GM23338 (cell line): ENCODE results near the gene KLRC3. TPM values are rescaled to one million over a fixed set of nuclear protein-coding genes. Genes with fewer than 3 reads are reported as not detected.

Source experiments
- ATAC-seq: fragments of 200-7000 bp; cut with Tn5 transposase; 3 replicates; pipeline ENCODE4 v1.9.1; 2020
- DNase-seq: peaks from one replicate; pipeline ENCODE4 v3.0.0-alpha.2; 2015; ENCODE audit warnings: low spot score
- H2AFZ ChIP-seq: fragments of 200-600 bp; sonication (generic); 2 replicates; pipeline ENCODE4 v1.8.0; 2016; ENCODE audit warnings: antibody characterized with exemption, mild to moderate bottlenecking, moderate library complexity
- H3F3A ChIP-seq: fragments of 200-600 bp; sonication (generic); replicated peaks from 2 replicates; pipeline ENCODE4 v1.8.0; 2017; ENCODE audit warnings: antibody characterized with exemption, mixed run types, low read depth
- H3K27ac ChIP-seq: fragments of 200-600 bp; sonication (generic); 2 replicates; pipeline ENCODE4 v1.6.1; 2016; ENCODE audit warnings: low read depth
- H3K27me3 ChIP-seq: fragments of 200-600 bp; sonication (generic); 2 replicates; pipeline ENCODE4 v1.8.0; 2016; ENCODE audit warnings: mild to moderate bottlenecking, mixed run types, moderate library complexity; ENCODE audit not compliant: insufficient read depth
- H3K36me3 ChIP-seq: fragments of 200-600 bp; sonication (generic); 2 replicates; pipeline ENCODE4 v1.8.0; 2016; ENCODE audit warnings: mild to moderate bottlenecking; ENCODE audit not compliant: insufficient read depth
- H3K4me1 ChIP-seq: fragments of 200-600 bp; sonication (generic); 2 replicates; pipeline ENCODE4 v1.8.0; 2016; ENCODE audit warnings: mild to moderate bottlenecking, moderate library complexity; ENCODE audit not compliant: insufficient read depth
- H3K4me2 ChIP-seq: fragments of 200-600 bp; sonication (generic); 2 replicates; pipeline ENCODE4 v1.7.1; 2017; ENCODE audit warnings: mixed run types
- H3K4me3 ChIP-seq: fragments of 200-600 bp; sonication (generic); 2 replicates; pipeline ENCODE4 v1.6.1; 2016; ENCODE audit warnings: mixed run types
- H3K79me2 ChIP-seq: fragments of 200-600 bp; sonication (generic); replicated peaks from 2 replicates; pipeline ENCODE4 v1.8.0; 2017; ENCODE audit warnings: mild to moderate bottlenecking; ENCODE audit not compliant: insufficient read depth
- H3K9me2 ChIP-seq: fragments of 200-600 bp; sonication (generic); 2 replicates; pipeline ENCODE4 v1.8.0; 2017; ENCODE audit not compliant: insufficient read depth
- H4K20me1 ChIP-seq: fragments of 200-600 bp; sonication (generic); replicated peaks from 2 replicates; pipeline ENCODE4 v1.8.0; 2017; ENCODE audit warnings: mild to moderate bottlenecking; ENCODE audit not compliant: insufficient read depth
- H3K27ac Mint-ChIP-seq: 2 replicates; pipeline ENCODE4 v1.8.0; 2020; ENCODE audit warnings: inconsistent platforms, mild to moderate bottlenecking, moderate library complexity, mixed read lengths
- H3K27me3 Mint-ChIP-seq: 3 replicates; pipeline ENCODE4 v1.8.0; 2022; ENCODE audit warnings: low read depth, mild to moderate bottlenecking, moderate library complexity, mixed read lengths, inconsistent platforms; ENCODE audit not compliant: insufficient read depth, poor library complexity
- H3K36me3 Mint-ChIP-seq: 3 replicates; pipeline ENCODE4 v1.8.0; 2021; ENCODE audit warnings: low read depth, mild to moderate bottlenecking, inconsistent platforms, moderate library complexity, mixed read lengths
- H3K4me1 Mint-ChIP-seq: 3 replicates; pipeline ENCODE4 v1.8.0; 2020; ENCODE audit warnings: mild to moderate bottlenecking, inconsistent platforms, mixed read lengths
- H3K4me3 Mint-ChIP-seq: 3 replicates; pipeline ENCODE4 v1.8.0; 2021; ENCODE audit warnings: moderate library complexity, mild to moderate bottlenecking, inconsistent platforms, mixed read lengths
- H3K9me3 Mint-ChIP-seq: 3 replicates; pipeline ENCODE4 v1.8.0; 2020; ENCODE audit warnings: moderate library complexity, mild to moderate bottlenecking, inconsistent platforms, mixed read lengths
- CREB1 ChIP-seq: fragments of 250-450 bp; sonication (Bioruptor Pico); IDR thresholded peaks from 2 replicates; pipeline ENCODE4 v1.5.0; 2020; ENCODE audit warnings: low read depth, mild to moderate bottlenecking, moderate library complexity
- EZH2 ChIP-seq: fragments of 200-600 bp; sonication (generic); IDR thresholded peaks from one replicate; pipeline ENCODE4 v1.8.0; 2017; ENCODE audit warnings: antibody characterized with exemption, mild to moderate bottlenecking, low read depth; ENCODE audit not compliant: unreplicated experiment
- NANOG ChIP-seq: IDR thresholded peaks from 2 replicates; pipeline ENCODE4 v1.6.1; 2016; ENCODE audit warnings: antibody characterized with exemption, borderline replicate concordance
- REST ChIP-seq: IDR thresholded peaks from one replicate; pipeline ENCODE4 v1.6.1; 2018; ENCODE audit warnings: antibody characterized with exemption; ENCODE audit not compliant: unreplicated experiment
- STAT1 ChIP-seq: IDR thresholded peaks from one replicate; pipeline ENCODE4 v1.6.1; 2016; ENCODE audit warnings: antibody characterized with exemption; ENCODE audit not compliant: unreplicated experiment
- ZNF331 ChIP-seq: fragments of 250-450 bp; sonication (Bioruptor Pico); IDR thresholded peaks from 2 replicates; pipeline ENCODE4 v1.5.0; 2020; ENCODE audit warnings: low read depth, mild to moderate bottlenecking, moderate library complexity
- polyA plus RNA-seq: library from polyadenylated mRNA; unstranded; fragments of >200 nt; fragmentation: Nextera tagmentation; extraction: Ambion mirVana; gene quantifications from 2 replicates; pipeline ENCODE4 v1.2.1, GENCODE V29; 2016
- total RNA-seq: library from RNA; depleted of rRNA; stranded (reverse); fragments of >200 nt; shearing (Covaris generic); gene quantifications from 2 replicates; pipeline ENCODE4 v1.2.3, GENCODE V29; 2014
- TF ChIP-seq, protein P1 (sequence below): IDR thresholded peaks from 2 replicates; pipeline ENCODE4 v1.6.1; 2016; ENCODE audit warnings: antibody characterized with exemption
- TF ChIP-seq, protein P2 (sequence below), 2 experiments: fragments of 200-600 bp in 1 of 2; sonication (generic) in 1 of 2; conservative IDR thresholded peaks; 2 replicates each; pipeline versions ENCODE4 v1.5.1 to v1.6.1; 2016 to 2017; ENCODE audit warnings: antibody characterized with exemption in 2 of 2, low read depth in 2 of 2, mild to moderate bottlenecking in 2 of 2, moderate library complexity in 1 of 2
- TF ChIP-seq, protein P3 (sequence below): fragments of 250-450 bp; sonication (Bioruptor Pico); IDR thresholded peaks from 2 replicates; pipeline ENCODE4 v1.5.0; 2020; ENCODE audit warnings: mild to moderate bottlenecking, moderate library complexity

KLRC3 gene
- total and polyA plus RNA-seq, 2 experiments from 2014 or later = not detected

DNA sequence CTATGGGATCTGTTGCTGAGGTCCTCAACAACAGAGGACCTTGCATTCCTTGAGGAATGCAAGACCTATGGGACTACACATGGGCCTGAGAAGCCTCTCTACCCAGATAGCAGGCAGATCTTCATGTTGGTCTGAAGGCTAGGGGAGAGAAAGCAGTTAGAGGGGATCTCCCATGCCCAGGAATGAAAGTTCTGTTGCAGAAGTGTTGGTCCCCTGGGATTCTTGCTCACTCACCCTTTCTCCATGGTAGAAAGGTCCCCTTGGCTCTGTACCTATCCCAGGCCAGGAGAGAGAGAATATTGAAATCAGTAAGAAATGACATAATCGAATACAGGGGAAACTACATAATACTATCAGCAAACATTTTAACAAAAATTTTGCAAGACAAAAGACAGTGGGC is 49.3 kb upstream of the KLRC3 start (continued):
- TF ChIP-seq, protein P1, sequence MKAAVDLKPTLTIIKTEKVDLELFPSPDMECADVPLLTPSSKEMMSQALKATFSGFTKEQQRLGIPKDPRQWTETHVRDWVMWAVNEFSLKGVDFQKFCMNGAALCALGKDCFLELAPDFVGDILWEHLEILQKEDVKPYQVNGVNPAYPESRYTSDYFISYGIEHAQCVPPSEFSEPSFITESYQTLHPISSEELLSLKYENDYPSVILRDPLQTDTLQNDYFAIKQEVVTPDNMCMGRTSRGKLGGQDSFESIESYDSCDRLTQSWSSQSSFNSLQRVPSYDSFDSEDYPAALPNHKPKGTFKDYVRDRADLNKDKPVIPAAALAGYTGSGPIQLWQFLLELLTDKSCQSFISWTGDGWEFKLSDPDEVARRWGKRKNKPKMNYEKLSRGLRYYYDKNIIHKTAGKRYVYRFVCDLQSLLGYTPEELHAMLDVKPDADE = no peak

DNA sequence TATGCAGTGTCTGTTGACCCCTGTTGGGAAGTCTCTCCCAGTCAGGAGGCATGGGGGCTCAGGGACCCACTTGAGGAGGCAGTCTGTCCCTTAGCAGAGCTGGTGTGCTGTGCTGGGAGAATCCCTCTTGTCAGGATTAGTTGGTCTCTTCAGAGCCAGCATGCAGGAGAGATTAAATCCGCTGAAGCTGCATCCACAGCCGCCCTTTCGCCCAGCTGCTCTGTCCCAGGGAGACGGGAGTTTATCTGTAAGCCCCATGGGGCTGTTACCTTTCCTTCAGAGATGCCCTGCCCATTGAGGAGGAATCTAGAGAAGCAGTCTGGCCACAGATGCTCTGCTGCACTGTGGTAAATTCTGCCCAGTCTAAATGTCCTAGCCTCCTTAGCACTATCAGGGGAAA is 45.9 kb upstream of the KLRC3 start:
- no peaks in the 10 kb centered on the region for H3K36me3 Mint-ChIP-seq
- H3K27me3 Mint-ChIP-seq = no peaks in the 10 kb centered on the region
- TF ChIP-seq ZNF331 (CRISPR knock-in tag) (no peak), REST (no peak), EZH2 (no peak), STAT1 (no peak), NANOG (no peak), CREB1 (CRISPR knock-in tag) (no peak)
- TF ChIP-seq, protein P2, sequence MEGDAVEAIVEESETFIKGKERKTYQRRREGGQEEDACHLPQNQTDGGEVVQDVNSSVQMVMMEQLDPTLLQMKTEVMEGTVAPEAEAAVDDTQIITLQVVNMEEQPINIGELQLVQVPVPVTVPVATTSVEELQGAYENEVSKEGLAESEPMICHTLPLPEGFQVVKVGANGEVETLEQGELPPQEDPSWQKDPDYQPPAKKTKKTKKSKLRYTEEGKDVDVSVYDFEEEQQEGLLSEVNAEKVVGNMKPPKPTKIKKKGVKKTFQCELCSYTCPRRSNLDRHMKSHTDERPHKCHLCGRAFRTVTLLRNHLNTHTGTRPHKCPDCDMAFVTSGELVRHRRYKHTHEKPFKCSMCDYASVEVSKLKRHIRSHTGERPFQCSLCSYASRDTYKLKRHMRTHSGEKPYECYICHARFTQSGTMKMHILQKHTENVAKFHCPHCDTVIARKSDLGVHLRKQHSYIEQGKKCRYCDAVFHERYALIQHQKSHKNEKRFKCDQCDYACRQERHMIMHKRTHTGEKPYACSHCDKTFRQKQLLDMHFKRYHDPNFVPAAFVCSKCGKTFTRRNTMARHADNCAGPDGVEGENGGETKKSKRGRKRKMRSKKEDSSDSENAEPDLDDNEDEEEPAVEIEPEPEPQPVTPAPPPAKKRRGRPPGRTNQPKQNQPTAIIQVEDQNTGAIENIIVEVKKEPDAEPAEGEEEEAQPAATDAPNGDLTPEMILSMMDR (conservative IDR thresholded peaks at IDR 0.05; ENCODE audit: low read depth in 2 of 2) = no peak
- TF ChIP-seq, protein P3, sequence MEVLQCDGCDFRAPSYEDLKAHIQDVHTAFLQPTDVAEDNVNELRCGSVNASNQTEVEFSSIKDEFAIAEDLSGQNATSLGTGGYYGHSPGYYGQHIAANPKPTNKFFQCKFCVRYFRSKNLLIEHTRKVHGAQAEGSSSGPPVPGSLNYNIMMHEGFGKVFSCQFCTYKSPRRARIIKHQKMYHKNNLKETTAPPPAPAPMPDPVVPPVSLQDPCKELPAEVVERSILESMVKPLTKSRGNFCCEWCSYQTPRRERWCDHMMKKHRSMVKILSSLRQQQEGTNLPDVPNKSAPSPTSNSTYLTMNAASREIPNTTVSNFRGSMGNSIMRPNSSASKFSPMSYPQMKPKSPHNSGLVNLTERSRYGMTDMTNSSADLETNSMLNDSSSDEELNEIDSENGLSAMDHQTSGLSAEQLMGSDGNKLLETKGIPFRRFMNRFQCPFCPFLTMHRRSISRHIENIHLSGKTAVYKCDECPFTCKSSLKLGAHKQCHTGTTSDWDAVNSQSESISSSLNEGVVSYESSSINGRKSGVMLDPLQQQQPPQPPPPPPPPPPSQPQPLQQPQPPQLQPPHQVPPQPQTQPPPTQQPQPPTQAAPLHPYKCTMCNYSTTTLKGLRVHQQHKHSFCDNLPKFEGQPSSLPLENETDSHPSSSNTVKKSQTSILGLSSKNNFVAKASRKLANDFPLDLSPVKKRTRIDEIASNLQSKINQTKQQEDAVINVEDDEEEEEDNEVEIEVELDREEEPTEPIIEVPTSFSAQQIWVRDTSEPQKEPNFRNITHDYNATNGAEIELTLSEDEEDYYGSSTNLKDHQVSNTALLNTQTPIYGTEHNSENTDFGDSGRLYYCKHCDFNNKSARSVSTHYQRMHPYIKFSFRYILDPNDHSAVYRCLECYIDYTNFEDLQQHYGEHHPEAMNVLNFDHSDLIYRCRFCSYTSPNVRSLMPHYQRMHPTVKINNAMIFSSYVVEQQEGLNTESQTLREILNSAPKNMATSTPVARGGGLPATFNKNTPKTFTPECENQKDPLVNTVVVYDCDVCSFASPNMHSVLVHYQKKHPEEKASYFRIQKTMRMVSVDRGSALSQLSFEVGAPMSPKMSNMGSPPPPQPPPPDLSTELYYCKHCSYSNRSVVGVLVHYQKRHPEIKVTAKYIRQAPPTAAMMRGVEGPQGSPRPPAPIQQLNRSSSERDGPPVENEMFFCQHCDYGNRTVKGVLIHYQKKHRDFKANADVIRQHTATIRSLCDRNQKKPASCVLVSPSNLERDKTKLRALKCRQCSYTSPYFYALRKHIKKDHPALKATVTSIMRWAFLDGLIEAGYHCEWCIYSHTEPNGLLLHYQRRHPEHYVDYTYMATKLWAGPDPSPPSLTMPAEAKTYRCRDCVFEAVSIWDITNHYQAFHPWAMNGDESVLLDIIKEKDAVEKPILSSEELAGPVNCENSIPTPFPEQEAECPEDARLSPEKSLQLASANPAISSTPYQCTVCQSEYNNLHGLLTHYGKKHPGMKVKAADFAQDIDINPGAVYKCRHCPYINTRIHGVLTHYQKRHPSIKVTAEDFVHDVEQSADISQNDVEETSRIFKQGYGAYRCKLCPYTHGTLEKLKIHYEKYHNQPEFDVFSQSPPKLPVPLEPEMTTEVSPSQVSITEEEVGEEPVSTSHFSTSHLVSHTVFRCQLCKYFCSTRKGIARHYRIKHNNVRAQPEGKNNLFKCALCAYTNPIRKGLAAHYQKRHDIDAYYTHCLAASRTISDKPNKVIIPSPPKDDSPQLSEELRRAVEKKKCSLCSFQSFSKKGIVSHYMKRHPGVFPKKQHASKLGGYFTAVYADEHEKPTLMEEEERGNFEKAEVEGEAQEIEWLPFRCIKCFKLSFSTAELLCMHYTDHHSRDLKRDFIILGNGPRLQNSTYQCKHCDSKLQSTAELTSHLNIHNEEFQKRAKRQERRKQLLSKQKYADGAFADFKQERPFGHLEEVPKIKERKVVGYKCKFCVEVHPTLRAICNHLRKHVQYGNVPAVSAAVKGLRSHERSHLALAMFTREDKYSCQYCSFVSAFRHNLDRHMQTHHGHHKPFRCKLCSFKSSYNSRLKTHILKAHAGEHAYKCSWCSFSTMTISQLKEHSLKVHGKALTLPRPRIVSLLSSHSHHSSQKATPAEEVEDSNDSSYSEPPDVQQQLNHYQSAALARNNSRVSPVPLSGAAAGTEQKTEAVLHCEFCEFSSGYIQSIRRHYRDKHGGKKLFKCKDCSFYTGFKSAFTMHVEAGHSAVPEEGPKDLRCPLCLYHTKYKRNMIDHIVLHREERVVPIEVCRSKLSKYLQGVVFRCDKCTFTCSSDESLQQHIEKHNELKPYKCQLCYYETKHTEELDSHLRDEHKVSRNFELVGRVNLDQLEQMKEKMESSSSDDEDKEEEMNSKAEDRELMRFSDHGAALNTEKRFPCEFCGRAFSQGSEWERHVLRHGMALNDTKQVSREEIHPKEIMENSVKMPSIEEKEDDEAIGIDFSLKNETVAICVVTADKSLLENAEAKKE = no peak
- no peaks in the 10 kb centered on the region for H3K4me1 Mint-ChIP-seq
- peaks cover 5% of the 10 kb centered on the region; the same call in 2 of the 3 replicates for H3K9me3 Mint-ChIP-seq
- Histone ChIP-seq H3K4me2 (no peak overlapping the region), H3K4me3 (no peak overlapping the region), H3K4me1 (no peaks in the 10 kb centered on the region), H3F3A (no peaks in the 10 kb centered on the region), H2AFZ (no peak overlapping the region), H4K20me1 (no peaks in the 10 kb centered on the region), H3K79me2 (no peaks in the 10 kb centered on the region), H3K9me2 (0 out of 2 replicates have a peak, but pooled peaks cover 9% of the 10 kb centered on the region), H3K36me3 (no peaks in the 10 kb centered on the region), H3K27me3 (no peaks in the 10 kb centered on the region), H3K27ac (no peak overlapping the region)
- ATAC-seq (no peak), DNase-seq (no peak)
- no peak overlapping the region for H3K4me3 Mint-ChIP-seq
- no peak overlapping the region for H3K27ac Mint-ChIP-seq
